COR-L47 (cell line): ENCODE data around the gene GTF2H2.
"Not testable (repeated sequence)": the region's sequence is repeated elsewhere in the genome, so short reads cannot be mapped to it uniquely, and the experiment has no call there.

Experiments
- DNase-seq: peaks from one replicate; lab custom pipeline; 2025; lab: John Stamatoyannopoulos, UW

The GTF2H2 gene

DNA sequence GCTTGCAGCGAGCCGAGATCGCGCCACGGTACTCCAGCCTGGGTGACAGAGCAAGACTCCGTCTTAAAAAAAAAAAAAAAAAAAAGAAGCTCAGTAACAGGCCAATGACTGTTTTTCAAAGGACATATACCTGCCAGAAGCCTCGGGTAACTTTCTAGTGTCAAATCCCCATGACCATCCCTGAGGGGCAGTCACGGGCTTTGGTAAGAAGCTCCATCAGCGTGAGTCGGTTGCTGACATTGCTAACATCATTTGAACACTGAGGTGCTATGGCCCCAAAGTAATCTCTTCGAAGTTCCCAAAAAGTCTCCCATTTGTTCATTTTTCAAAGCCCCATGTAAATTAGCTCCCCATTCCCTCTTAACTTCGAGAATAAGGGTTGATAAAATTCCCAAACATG, 53.9 kb downstream of the GTF2H2 start:
- DNase-seq: no peak

DNA sequence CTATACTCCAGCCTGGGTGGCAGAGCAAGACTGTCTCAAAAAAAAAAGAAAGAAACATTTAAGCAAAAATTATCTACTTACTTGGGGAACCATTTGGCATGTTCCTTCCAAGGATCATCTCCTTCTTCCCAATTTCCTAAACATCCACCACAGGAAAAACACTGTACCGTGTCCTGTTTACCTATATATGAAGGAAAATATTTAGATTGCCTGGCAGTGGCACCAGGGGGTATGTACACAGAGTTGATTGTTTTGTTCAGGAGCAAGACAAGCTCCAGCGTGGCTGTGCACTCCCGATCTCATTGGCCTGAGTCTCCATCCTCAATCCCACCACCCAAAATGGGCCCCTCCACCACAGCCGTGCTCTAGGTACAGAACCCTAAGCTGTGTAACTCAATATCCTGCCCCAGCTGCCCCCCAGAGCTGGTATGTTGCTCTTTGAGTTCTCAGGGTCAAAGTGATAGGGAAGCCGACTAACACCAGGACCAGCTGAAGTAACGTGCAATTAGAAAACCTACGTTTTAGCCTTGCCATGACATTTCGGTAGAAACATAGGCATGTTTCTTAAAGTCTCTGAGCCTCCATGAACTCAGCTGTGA, 56.2 kb downstream of the GTF2H2 start:
- no peak for DNase-seq

DNA sequence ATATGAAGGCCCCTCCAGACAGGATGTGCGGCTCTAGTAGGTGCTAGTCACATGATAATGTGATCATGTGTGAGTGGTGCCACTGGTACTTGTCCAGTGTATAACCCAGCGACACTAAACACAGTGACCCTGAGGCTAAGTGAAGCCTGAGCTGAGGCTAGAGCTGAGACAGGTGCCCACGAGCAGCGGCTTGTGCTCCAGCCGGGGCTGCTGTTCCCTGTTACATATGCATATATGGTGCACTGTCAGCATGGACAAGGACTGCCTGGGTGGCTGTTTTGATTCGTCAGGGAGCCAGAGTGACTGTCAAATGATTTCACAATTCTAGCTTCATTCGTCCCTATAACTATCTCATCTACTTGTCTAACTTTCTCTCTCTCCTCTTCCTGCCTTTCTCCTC, 60.5 kb downstream of the GTF2H2 start:
- DNase-seq: not testable (repeated sequence)
